Measurements from ENCODE around the gene GPX8. TPM values are rescaled to one million over a fixed set of nuclear protein-coding genes. Genes with fewer than 3 reads are reported as not detected.

GPX8 gene
- 29.6 and 49.3 TPM in 2 replicates for total RNA-seq (2014; rRNA removed; shearing (Covaris generic); ENCODE audit: low replicate concordance)

GRCh38 chr5:55159763-55160492, at the start of gene GPX8:
Gene GPX8 (plus strand): TSS chr5:55160171. CDS start chr5:55160193, 22 bp downstream.
- in situ Hi-C loops (cut with HindIII; ENCODE audit: low pct_unique_long_range_greater_than_20kb, low sequenced_read_pairs): no loop called here
- peak; percentile 82 for DNase-seq (ENCODE audit: low read depth)

- no peak for DNase-seq (ENCODE audit: low read depth)
- in situ Hi-C loops (cut with HindIII; ENCODE audit: low pct_unique_long_range_greater_than_20kb, low sequenced_read_pairs): no loop called here
Measured at GRCh38 chr5:55110217-55110616, 49.8 kb upstream of the GPX8 start.

- no peak for DNase-seq (ENCODE audit: low read depth)
- in situ Hi-C loops (cut with HindIII; ENCODE audit: low pct_unique_long_range_greater_than_20kb, low sequenced_read_pairs): no loop called here
Measured at GRCh38 chr5:55113327-55113726, 46.6 kb upstream of the GPX8 start.

GRCh38 chr5:55114061-55114460, 45.9 kb upstream of the GPX8 start:
- no peak for DNase-seq (ENCODE audit: low read depth)
- in situ Hi-C loops (cut with HindIII; ENCODE audit: low pct_unique_long_range_greater_than_20kb, low sequenced_read_pairs): no loop called here

- in situ Hi-C loops (cut with HindIII; ENCODE audit: low pct_unique_long_range_greater_than_20kb, low sequenced_read_pairs): no loop called here
- no peak for DNase-seq (ENCODE audit: low read depth)
Measured at GRCh38 chr5:55123365-55123764, 36.6 kb upstream of the GPX8 start.

- in situ Hi-C loops (cut with HindIII; ENCODE audit: low pct_unique_long_range_greater_than_20kb, low sequenced_read_pairs): no loop called here
- no peak for DNase-seq (ENCODE audit: low read depth)
Measured at GRCh38 chr5:55134053-55134722, 25.8 kb upstream of the GPX8 start.

- in situ Hi-C loops (cut with HindIII; ENCODE audit: low pct_unique_long_range_greater_than_20kb, low sequenced_read_pairs): no loop called here
Measured at GRCh38 chr5:55136521-55136920, 23.4 kb upstream of the GPX8 start.

GRCh38 chr5:55140908-55141665, 18.9 kb upstream of the GPX8 start:
- in situ Hi-C loops (cut with HindIII; ENCODE audit: low pct_unique_long_range_greater_than_20kb, low sequenced_read_pairs): no loop called here
- DNase-seq (ENCODE audit: low read depth): no peak

More at GRCh38 chr5:55136521-55136920, 23.4 kb upstream of the GPX8 start:
- no peak for DNase-seq (ENCODE audit: low read depth)

- in situ Hi-C loops (cut with HindIII; ENCODE audit: low pct_unique_long_range_greater_than_20kb, low sequenced_read_pairs): no loop called here
- DNase-seq (ENCODE audit: low read depth): no peak
Measured at GRCh38 chr5:55141945-55142690, 17.9 kb upstream of the GPX8 start.

GRCh38 chr5:55143624-55144023, 16.3 kb upstream of the GPX8 start:
- no peak for DNase-seq (ENCODE audit: low read depth)
- in situ Hi-C loops (cut with HindIII; ENCODE audit: low pct_unique_long_range_greater_than_20kb, low sequenced_read_pairs): no loop called here

GRCh38 chr5:55146080-55146479, 13.9 kb upstream of the GPX8 start:
- in situ Hi-C loops (cut with HindIII; ENCODE audit: low pct_unique_long_range_greater_than_20kb, low sequenced_read_pairs): no loop called here
- DNase-seq (ENCODE audit: low read depth): no peak

GRCh38 chr5:55146543-55147151, 13.3 kb upstream of the GPX8 start:
- peak; percentile 60 for DNase-seq (ENCODE audit: low read depth)
- in situ Hi-C loops (cut with HindIII; ENCODE audit: low pct_unique_long_range_greater_than_20kb, low sequenced_read_pairs): no loop called here

GRCh38 chr5:55149308-55149795, 10.6 kb upstream of the GPX8 start:
- in situ Hi-C loops (cut with HindIII; ENCODE audit: low pct_unique_long_range_greater_than_20kb, low sequenced_read_pairs): no loop called here
- no peak for DNase-seq (ENCODE audit: low read depth)

- in situ Hi-C loops (cut with HindIII; ENCODE audit: low pct_unique_long_range_greater_than_20kb, low sequenced_read_pairs): no loop called here
- no peak for DNase-seq (ENCODE audit: low read depth)
Measured at GRCh38 chr5:55151923-55152842, 7.8 kb upstream of the GPX8 start.

- DNase-seq (ENCODE audit: low read depth): no peak
- in situ Hi-C loops (cut with HindIII; ENCODE audit: low pct_unique_long_range_greater_than_20kb, low sequenced_read_pairs): no loop called here
Measured at GRCh38 chr5:55154873-55155272, 5.1 kb upstream of the GPX8 start.

- DNase-seq (ENCODE audit: low read depth): peak; percentile 77
- in situ Hi-C loops (cut with HindIII; ENCODE audit: low pct_unique_long_range_greater_than_20kb, low sequenced_read_pairs): no loop called here
Measured at GRCh38 chr5:55160493-55161209, 680 bp downstream of the GPX8 start.
